Measurements from ENCODE around the gene BSPRY. TPM values are rescaled to one million over a fixed set of nuclear protein-coding genes. Genes with fewer than 3 reads are reported as not detected.
"Not testable (repeated sequence)": the region's sequence is repeated elsewhere in the genome, so short reads cannot be mapped to it uniquely, and the experiment has no call there.

BSPRY gene
- total RNA-seq, 1 experiment from 2014 or later = not detected

GRCh38 chr9:113403646-113404045 is 54.3 kb downstream of the BSPRY start:
- Histone ChIP-seq H3K9me3 (replicated peaks) (no peaks in the 10 kb centered on the region), H3K4me1 (replicated peaks) (peaks cover 13% of the 10 kb centered on the region), H3K36me3 (peaks cover 22% of the 10 kb centered on the region), H3K4me3 (no peak overlapping the region), H3K27me3 (replicated peaks) (no peaks in the 10 kb centered on the region), H3K27ac (no peak overlapping the region)
- DNase-seq (ENCODE audit: low read depth in 1 of 2, low spot score in 2 of 2) = no peak

- H3K4me3 ChIP-seq; H3K4me1 ChIP-seq (replicated peaks); H3K27me3 ChIP-seq (replicated peaks); H3K9me3 ChIP-seq (replicated peaks); DNase-seq (ENCODE audit: low read depth in 1 of 2, low spot score in 2 of 2); H3K27ac ChIP-seq: not testable (repeated sequence)
- peaks cover 37% of the 10 kb centered on the region for H3K36me3 ChIP-seq
Measured at GRCh38 chr9:113406353-113406752, 57.0 kb downstream of the BSPRY start.

- not testable (repeated sequence) for H3K4me1 ChIP-seq (replicated peaks); H3K27ac ChIP-seq; H3K4me3 ChIP-seq; H3K27me3 ChIP-seq (replicated peaks); H3K9me3 ChIP-seq (replicated peaks)
- peak; percentile 33 to 59 for DNase-seq (ENCODE audit: low read depth in 1 of 2, low spot score in 2 of 2)
- H3K36me3 ChIP-seq = peaks cover 37% of the 10 kb centered on the region
Measured at GRCh38 chr9:113406873-113407511, 57.7 kb downstream of the BSPRY start.

GRCh38 chr9:113409481-113409880 is 60.1 kb downstream of the BSPRY start:
- H3K36me3 ChIP-seq = peaks cover 37% of the 10 kb centered on the region
- peak overlapping the region; percentile 96; the same call in 1 of the 2 replicates for H3K27ac ChIP-seq
- H3K27me3 ChIP-seq (replicated peaks) = no peaks in the 10 kb centered on the region
- DNase-seq (ENCODE audit: low read depth in 1 of 2, low spot score in 2 of 2) = no peak
- no peaks in the 10 kb centered on the region; the same call in none of the 2 replicates for H3K4me1 ChIP-seq (replicated peaks)
- peak overlapping the region; percentile 78 for H3K4me3 ChIP-seq
- no peaks in the 10 kb centered on the region for H3K9me3 ChIP-seq (replicated peaks)

GRCh38 chr9:113409883-113410206 is 60.5 kb downstream of the BSPRY start:
- DNase-seq (ENCODE audit: low read depth in 1 of 2, low spot score in 2 of 2) = no peak
- Histone ChIP-seq H3K27me3 (replicated peaks) (no peaks in the 10 kb centered on the region), H3K4me1 (replicated peaks) (no peaks in the 10 kb centered on the region; the same call in none of the 2 replicates), H3K4me3 (peak overlapping the region; percentile 78), H3K27ac (peak overlapping the region; percentile 96), H3K36me3 (peaks cover 37% of the 10 kb centered on the region), H3K9me3 (replicated peaks) (no peaks in the 10 kb centered on the region)

DNA sequence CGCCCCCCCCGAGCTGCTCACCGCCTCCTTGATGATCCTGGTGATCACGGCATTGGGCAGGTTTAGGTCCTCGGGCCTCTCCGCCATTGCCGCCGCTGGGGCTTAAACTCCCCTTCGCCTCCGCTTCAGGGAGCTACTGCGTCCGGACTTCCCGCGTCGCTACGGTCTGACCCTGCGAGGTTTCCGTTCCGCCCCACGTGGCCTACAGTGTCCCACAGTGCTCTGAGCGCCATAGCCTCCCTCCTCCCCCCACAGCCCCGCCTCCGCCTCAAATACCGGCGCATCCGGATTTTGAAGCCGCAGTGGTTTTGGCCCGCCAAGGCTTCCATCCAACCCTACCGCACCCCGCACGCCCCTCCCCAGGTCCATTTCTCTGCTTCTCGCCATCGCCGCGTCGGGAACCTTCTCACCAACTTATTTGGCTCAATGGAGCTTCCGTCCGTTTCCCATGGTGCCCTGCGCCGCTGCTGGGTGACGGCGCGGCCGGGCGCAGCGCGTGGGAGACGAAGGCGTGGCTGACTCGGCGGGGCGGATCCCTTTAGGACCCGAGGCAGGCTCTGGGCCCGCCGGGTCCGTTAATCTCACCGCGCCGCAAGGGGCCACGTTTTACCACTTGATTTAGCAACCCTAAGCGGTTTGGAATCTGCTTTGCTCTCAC is 61.0 kb downstream of the BSPRY start, which contains the start of the genes C9orf43 and POLE3:
Gene C9orf43 (plus strand): TSS at position 541 of the 658 bp plus-strand sequence. CDS start 2,747 bp downstream, outside the sequence.
Gene POLE3 (minus strand): TSS at position 469 of the 658 bp plus-strand sequence. CDS start 382 bp downstream, at position 87.
- H3K9me3 ChIP-seq (replicated peaks) = no peaks in the 10 kb centered on the region
- H3K27ac ChIP-seq = peak within 1 kb of the TSS; percentile 96
- no peaks in the 10 kb centered on the region for H3K27me3 ChIP-seq (replicated peaks)
- H3K36me3 ChIP-seq = peaks cover 37% of the 10 kb centered on the region
- H3K4me1 ChIP-seq (replicated peaks) = no peaks in the 10 kb centered on the region; the same call in none of the 2 replicates
- DNase-seq (ENCODE audit: low read depth in 1 of 2, low spot score in 2 of 2) = peak; percentile 92 to 93
- peak within 1 kb of the TSS; percentile 78 for H3K4me3 ChIP-seq

GRCh38 chr9:113416149-113416721 is 66.9 kb downstream of the BSPRY start:
- H3K36me3 ChIP-seq = no peaks in the 10 kb centered on the region
- no peaks in the 10 kb centered on the region for H3K27me3 ChIP-seq (replicated peaks)
- DNase-seq (ENCODE audit: low read depth in 1 of 2, low spot score in 2 of 2) = no peak
- H3K27ac ChIP-seq = no peak overlapping the region
- no peak overlapping the region for H3K4me3 ChIP-seq
- H3K9me3 ChIP-seq (replicated peaks) = no peaks in the 10 kb centered on the region
- H3K4me1 ChIP-seq (replicated peaks) = no peaks in the 10 kb centered on the region; the same call in 1 of the 2 replicates

GRCh38 chr9:113417370-113417769 is 68.0 kb downstream of the BSPRY start:
- no peak overlapping the region for H3K27ac ChIP-seq

More at GRCh38 chr9:113417370-113417769, 68.0 kb downstream of the BSPRY start:
- no peak overlapping the region for H3K4me3 ChIP-seq
- H3K4me1 ChIP-seq (replicated peaks) = no peaks in the 10 kb centered on the region
- H3K27me3 ChIP-seq (replicated peaks) = no peaks in the 10 kb centered on the region
- no peak for DNase-seq (ENCODE audit: low read depth in 1 of 2, low spot score in 2 of 2)
- H3K36me3 ChIP-seq = no peaks in the 10 kb centered on the region
- H3K9me3 ChIP-seq (replicated peaks) = no peaks in the 10 kb centered on the region

Other genes starting within 250 kb of the BSPRY start
- 7.9 and 8.5 TPM in 2 replicates for gene SLC31A2, start 198.5 kb upstream of the BSPRY start, total RNA-seq (2014; rRNA removed; shearing (Covaris generic))
- 12.5 and 22.9 TPM in 2 replicates for gene FKBP15, start 128.3 kb upstream of the BSPRY start, total RNA-seq (2014; rRNA removed; shearing (Covaris generic))
- 9.9 and 18.4 TPM in 2 replicates for gene SLC31A1, start 128.0 kb upstream of the BSPRY start, total RNA-seq (2014; rRNA removed; shearing (Covaris generic))
- gene CDC26, start 74.0 kb upstream of the BSPRY start, total RNA-seq (2014; rRNA removed; shearing (Covaris generic)) = 33.2 and 48.3 TPM in 2 replicates
- 29.9 and 33.0 TPM in 2 replicates for gene PRPF4, start 73.9 kb upstream of the BSPRY start, total RNA-seq (2014; rRNA removed; shearing (Covaris generic))
- gene RNF183, start 46.2 kb upstream of the BSPRY start, total RNA-seq (2014; rRNA removed; shearing (Covaris generic)) = not detected in 2 replicates
- gene WDR31, start 9.3 kb upstream of the BSPRY start, total RNA-seq (2014; rRNA removed; shearing (Covaris generic)) = 0.24 and 2.0 TPM in 2 replicates
- 1.5 and 5.8 TPM in 2 replicates for gene HDHD3, start 27.4 kb downstream of the BSPRY start, total RNA-seq (2014; rRNA removed; shearing (Covaris generic))
- gene ALAD, start 51.7 kb downstream of the BSPRY start, total RNA-seq (2014; rRNA removed; shearing (Covaris generic)) = 8.7 and 11.4 TPM in 2 replicates
- 72.3 and 84.7 TPM in 2 replicates for gene POLE3, start 61.1 kb downstream of the BSPRY start, total RNA-seq (2014; rRNA removed; shearing (Covaris generic))
- 0.13 and 0.81 TPM in 2 replicates for gene C9orf43, start 61.2 kb downstream of the BSPRY start, total RNA-seq (2014; rRNA removed; shearing (Covaris generic))
- 49.0 and 54.8 TPM in 2 replicates for gene RGS3, start 114.2 kb downstream of the BSPRY start, total RNA-seq (2014; rRNA removed; shearing (Covaris generic))

Data from SJSA1 (cell line).